T-helper 1 cell (primary cell): ENCODE data around the gene ADAT1.
"Not testable (repeated sequence)": the region's sequence is repeated elsewhere in the genome, so short reads cannot be mapped to it uniquely, and the experiment has no call there.

ENCODE experiments used
- DNase-seq, 5 donors: peaks; one replicate each; pipeline ENCODE4 v3.0.0-alpha.2; 2012 to 2020

Gene ADAT1

GRCh38 chr16:75618780-75619179 is 4.3 kb downstream of the ADAT1 start:
- no peak for DNase-seq

GRCh38 chr16:75617121-75617520 is 6.0 kb downstream of the ADAT1 start:
- DNase-seq: no peak

GRCh38 chr16:75616521-75617010 is 6.5 kb downstream of the ADAT1 start:
- peak in 1 of 5 donors; percentile 84 for DNase-seq

- no peak for DNase-seq
Measured at GRCh38 chr16:75615619-75616018, 7.5 kb downstream of the ADAT1 start.

- DNase-seq: no peak
Measured at GRCh38 chr16:75614066-75614897, 8.8 kb downstream of the ADAT1 start.

GRCh38 chr16:75606507-75606906 is 16.6 kb downstream of the ADAT1 start:
- DNase-seq: no peak

- DNase-seq: no peak
Measured at GRCh38 chr16:75603241-75603640, 19.8 kb downstream of the ADAT1 start.

GRCh38 chr16:75599452-75600277 is 23.4 kb downstream of the ADAT1 start:
- DNase-seq: no peak

- peak in 1 of 5 donors; percentile 69 for DNase-seq
Measured at GRCh38 chr16:75593825-75594820, 29.0 kb downstream of the ADAT1 start.

- DNase-seq: no peak
Measured at GRCh38 chr16:75593308-75593707, 29.8 kb downstream of the ADAT1 start.

- not testable (repeated sequence) for DNase-seq
Measured at GRCh38 chr16:75591927-75592326, 31.2 kb downstream of the ADAT1 start.

- DNase-seq: no peak
Measured at GRCh38 chr16:75590920-75591843, 31.9 kb downstream of the ADAT1 start.

- no peak for DNase-seq
Measured at GRCh38 chr16:75589306-75589705, 33.8 kb downstream of the ADAT1 start.

- no peak for DNase-seq
Measured at GRCh38 chr16:75588716-75589115, 34.4 kb downstream of the ADAT1 start.

- DNase-seq: no peak
Measured at GRCh38 chr16:75584108-75584507, 39.0 kb downstream of the ADAT1 start.

GRCh38 chr16:75579281-75579834 is 43.7 kb downstream of the ADAT1 start:
- no peak for DNase-seq

- no peak for DNase-seq
Measured at GRCh38 chr16:75578725-75579124, 44.4 kb downstream of the ADAT1 start.

GRCh38 chr16:75578212-75578611 is 44.9 kb downstream of the ADAT1 start:
- no peak for DNase-seq

GRCh38 chr16:75576384-75576811 is 46.7 kb downstream of the ADAT1 start:
- DNase-seq: no peak

GRCh38 chr16:75575958-75576357 is 47.1 kb downstream of the ADAT1 start:
- no peak for DNase-seq

- no peak for DNase-seq
Measured at GRCh38 chr16:75573955-75574354, 49.1 kb downstream of the ADAT1 start.
